HG03439 (cell line): ENCODE results near the gene C2orf74.

Source experiments
- ATAC-seq: cut with Tn5 transposase; IDR thresholded peaks from one replicate; pipeline ENCODE4 v1.9.1; 2021; ENCODE audit warnings: mild to moderate bottlenecking, moderate library complexity; ENCODE audit not compliant: unreplicated experiment

Gene C2orf74

DNA sequence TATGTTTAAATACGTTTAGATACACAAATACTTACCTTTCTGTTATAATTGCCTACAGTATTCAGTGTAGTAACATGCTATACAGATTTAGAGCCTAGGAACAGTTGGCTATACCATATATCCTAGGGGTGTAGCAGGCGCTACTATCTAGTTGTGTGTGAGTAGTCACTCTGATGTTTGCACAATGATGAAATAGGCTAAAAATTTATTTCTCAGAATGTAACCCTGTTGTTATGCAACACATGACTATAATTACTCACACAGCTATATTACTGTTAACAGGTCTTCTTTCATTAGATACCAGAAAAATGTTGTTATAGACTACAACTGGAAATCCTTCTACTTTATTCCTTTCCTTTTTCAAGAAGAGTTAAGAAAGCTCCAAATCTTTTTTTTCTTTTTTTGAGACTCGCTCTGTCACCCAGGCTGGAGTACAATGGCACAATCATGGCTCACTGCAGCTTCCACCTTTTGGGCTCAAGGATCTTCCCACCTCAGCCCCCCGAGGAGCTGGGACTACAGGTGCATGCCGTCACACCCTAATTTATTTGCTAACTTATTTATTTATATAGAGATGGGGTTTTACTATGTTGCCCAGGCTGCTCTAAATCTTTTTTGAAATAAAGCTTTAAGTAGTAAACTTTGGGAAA is 48.5 kb downstream of the C2orf74 start:
- no peak for ATAC-seq

DNA sequence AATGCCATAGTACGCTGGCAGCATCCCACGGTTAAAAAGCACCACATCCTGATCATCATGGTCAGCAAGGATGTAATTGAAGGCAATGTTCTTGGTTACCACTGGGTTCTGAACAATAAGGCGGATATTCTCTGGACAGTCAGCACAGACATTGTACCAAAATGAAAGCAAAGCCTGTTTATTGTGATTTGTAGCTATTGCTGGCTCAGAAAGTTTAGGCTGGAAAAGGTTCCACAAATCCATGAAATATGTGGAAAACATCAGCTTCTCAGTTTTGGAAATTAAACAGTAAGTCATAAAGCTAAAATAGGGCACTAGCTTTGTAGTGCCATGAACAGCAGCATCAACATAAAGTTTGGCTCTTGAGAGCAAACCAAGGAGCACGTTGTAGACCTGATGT is 52.2 kb downstream of the C2orf74 start:
- ATAC-seq, result no peak
